KOPT-K1 (cell line): ENCODE measurements around the gene GCG.

Experiments used
- H3K27ac ChIP-seq: fragments of 200-600 bp; sonication (generic); 2 replicates; pipeline ENCODE4 v1.5.1; 2016; ENCODE audit warnings: antibody characterized with exemption, mild to moderate bottlenecking, low read depth, low read length; ENCODE audit not compliant: poor library complexity, severe bottlenecking
- H3K36me3 ChIP-seq: fragments of 200-600 bp; sonication (generic); 2 replicates; pipeline ENCODE4 v1.5.1; 2017; ENCODE audit warnings: antibody characterized with exemption, mild to moderate bottlenecking, low read length, moderate library complexity; ENCODE audit not compliant: insufficient read depth
- H3K9me3 ChIP-seq: fragments of 200-600 bp; sonication (generic); 2 replicates; pipeline ENCODE4 v1.5.1; 2017; ENCODE audit warnings: antibody characterized with exemption, low read length, mild to moderate bottlenecking; ENCODE audit not compliant: insufficient read depth, poor library complexity, severe bottlenecking

Gene GCG

DNA sequence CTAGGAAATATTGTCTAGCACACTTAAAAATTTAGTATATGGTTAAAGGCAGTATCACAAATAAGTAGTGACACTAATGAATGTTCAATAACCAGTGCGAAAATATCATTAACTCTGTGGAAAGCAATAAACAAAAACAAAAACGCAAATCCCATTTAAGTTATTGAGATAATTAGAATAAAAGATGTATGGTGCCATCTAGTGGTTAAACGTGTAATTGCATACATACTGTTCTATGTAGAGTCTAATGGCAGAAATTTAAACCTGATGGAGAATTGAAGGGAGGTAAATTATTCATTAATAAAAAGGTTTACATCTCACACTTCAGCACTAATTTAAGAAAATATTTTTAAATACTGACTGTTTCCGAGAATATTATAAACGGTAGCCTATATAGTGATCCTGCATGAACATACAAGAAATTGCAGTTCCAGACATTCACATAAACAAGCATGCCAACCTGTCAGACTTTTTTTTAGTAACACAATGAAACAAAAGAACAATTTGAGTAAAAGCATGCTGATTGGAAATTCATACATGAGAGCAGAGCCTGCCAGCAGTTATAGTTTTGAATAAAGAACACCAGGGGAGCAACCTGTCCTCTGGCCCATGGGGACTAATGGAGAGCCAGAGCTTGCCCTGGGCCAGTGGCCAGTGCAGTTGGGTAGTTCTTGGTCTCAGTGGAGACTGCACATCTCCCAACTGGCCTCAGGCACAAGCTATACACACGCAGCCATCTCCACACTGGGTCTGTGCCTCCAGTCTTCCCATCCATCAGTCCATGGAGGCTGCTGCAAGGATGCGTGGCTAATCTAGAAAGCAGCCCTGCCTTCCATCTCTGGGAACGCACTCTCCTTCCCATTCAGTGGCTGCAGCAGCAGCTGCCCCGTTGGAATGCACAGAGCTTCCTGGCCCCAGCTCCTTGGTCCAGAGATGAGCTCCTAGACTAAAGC, 28.0 kb downstream of the GCG start:
- peak overlapping the region; percentile 33 for H3K27ac ChIP-seq
- no peaks in the 10 kb centered on the region for H3K36me3 ChIP-seq
- H3K9me3 ChIP-seq = no peaks in the 10 kb centered on the region

GRCh38 chr2:162118166-162119031, 33.6 kb downstream of the GCG start:
- Histone ChIP-seq H3K36me3 (no peaks in the 10 kb centered on the region), H3K27ac (no peak overlapping the region), H3K9me3 (peaks cover 12% of the 10 kb centered on the region)

DNA sequence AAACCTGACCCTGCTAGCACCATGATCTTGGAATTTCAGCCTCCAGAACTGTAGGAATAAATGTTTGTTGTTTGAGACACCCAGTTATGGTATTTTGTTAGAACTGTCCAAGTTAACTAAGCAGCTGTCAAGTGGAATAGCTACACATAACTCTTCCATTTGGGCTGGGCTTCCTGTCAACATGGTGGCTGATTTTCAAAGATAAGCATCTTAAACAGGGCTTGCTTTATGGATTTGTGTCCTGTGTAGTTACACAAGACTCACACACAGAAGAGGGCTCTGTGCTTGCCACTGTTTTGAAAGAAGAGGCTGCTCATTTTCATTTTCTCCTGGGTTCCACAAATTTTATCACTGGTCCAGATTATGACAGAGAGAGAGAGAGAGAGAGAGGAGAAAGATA, 35.7 kb downstream of the GCG start:
- Histone ChIP-seq H3K27ac (no peak overlapping the region), H3K36me3 (no peaks in the 10 kb centered on the region), H3K9me3 (peaks cover 12% of the 10 kb centered on the region)

GRCh38 chr2:162115076-162115475, 37.0 kb downstream of the GCG start:
- H3K9me3 ChIP-seq = peaks cover 12% of the 10 kb centered on the region

GRCh38 chr2:162114271-162114670, 37.8 kb downstream of the GCG start:
- H3K36me3 ChIP-seq = no peaks in the 10 kb centered on the region
- peaks cover 12% of the 10 kb centered on the region for H3K9me3 ChIP-seq
- H3K27ac ChIP-seq = no peak overlapping the region

More at GRCh38 chr2:162115076-162115475, 37.0 kb downstream of the GCG start:
- H3K36me3 ChIP-seq = no peaks in the 10 kb centered on the region
- no peak overlapping the region for H3K27ac ChIP-seq

DNA sequence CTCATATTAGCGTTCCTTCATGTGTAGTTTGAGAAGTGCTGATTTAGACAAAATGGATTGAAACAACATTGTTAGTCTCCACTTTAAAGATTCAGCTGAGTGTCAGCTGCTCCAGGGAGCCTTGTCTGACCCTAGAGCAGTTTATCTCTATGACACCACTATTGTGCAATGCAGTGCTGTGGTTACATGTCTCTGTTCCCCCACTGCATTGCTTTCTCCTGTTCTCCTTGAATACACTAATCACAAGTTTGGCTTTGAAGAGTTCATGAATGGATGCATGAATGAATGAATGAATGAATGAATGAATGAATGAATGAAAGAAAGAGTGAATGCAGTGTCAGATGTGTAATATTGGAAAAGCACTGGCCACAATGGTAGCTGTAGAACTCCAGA, 38.3 kb downstream of the GCG start:
- Histone ChIP-seq H3K27ac (no peak overlapping the region), H3K9me3 (peaks cover 12% of the 10 kb centered on the region), H3K36me3 (no peaks in the 10 kb centered on the region)

DNA sequence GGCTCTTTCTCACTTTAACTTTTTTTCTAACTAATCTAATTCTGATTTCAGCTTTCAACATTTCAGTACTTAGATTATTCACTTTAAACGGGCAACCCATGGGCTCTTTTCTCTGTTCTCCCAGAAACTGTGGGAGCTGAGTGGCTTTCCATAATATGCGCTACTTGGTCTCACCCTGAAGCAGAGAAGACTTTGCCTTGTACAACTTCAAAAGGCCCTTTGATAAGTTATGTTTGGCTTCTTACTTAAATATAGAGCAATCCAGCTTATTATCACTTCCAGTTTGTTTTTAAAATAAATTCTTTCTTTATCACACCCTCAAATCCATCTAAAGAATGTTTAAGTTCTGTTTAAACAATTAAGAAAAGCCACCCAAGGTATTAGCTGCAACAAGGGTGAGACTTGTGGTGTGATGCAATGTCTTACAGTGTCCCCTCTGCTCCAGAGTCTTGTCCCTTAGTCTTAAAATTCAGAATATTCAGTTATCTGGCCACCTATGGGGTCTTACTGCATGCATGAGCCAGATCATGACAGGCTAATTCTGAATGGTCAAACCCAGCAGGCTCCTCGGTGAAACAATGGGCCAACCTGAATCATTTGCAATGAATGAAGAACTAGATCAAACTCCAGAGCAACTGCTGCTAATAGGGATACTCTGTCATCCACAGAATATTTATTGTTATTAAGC, 38.8 kb downstream of the GCG start:
- Histone ChIP-seq H3K36me3 (no peaks in the 10 kb centered on the region), H3K27ac (no peak overlapping the region)

GRCh38 chr2:162111958-162112850, 39.8 kb downstream of the GCG start:
- H3K27ac ChIP-seq = no peak overlapping the region
- H3K9me3 ChIP-seq = peaks cover 12% of the 10 kb centered on the region
- no peaks in the 10 kb centered on the region for H3K36me3 ChIP-seq

More for the DNA sequence above, 38.8 kb downstream of the GCG start:
- H3K9me3 ChIP-seq = peaks cover 12% of the 10 kb centered on the region

DNA sequence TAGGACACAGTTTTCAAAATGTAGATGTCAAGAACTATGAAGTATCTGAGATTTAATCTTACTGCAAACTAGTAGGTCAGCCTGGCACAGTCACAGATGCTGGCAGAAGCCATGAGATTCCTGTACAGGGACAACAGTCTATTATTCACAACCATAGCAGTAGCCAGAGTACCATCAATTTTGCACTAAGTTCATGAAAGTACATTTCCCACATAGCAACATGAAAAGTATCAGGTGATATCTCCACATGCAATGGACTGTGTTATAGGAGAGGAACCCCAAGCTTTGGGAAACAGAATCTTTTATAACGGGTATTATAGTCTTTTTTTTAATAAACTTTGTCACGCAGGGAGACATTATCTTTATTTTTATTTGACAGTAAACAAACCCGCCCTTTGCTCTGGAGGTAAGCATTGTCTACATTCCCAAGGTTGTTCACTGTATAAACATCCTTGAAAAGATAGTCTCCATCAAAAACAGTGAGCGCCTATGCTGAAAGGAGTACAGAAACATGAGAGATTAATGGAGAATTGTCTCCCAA, 44.6 kb downstream of the GCG start:
- H3K9me3 ChIP-seq = no peaks in the 10 kb centered on the region
- H3K27ac ChIP-seq = no peak overlapping the region
- H3K36me3 ChIP-seq = no peaks in the 10 kb centered on the region

GRCh38 chr2:162106746-162107145, 45.3 kb downstream of the GCG start:
- Histone ChIP-seq H3K9me3 (no peaks in the 10 kb centered on the region), H3K27ac (no peak overlapping the region), H3K36me3 (no peaks in the 10 kb centered on the region)

GRCh38 chr2:162106146-162106551, 45.9 kb downstream of the GCG start:
- Histone ChIP-seq H3K27ac (no peak overlapping the region), H3K9me3 (no peaks in the 10 kb centered on the region), H3K36me3 (no peaks in the 10 kb centered on the region)

DNA sequence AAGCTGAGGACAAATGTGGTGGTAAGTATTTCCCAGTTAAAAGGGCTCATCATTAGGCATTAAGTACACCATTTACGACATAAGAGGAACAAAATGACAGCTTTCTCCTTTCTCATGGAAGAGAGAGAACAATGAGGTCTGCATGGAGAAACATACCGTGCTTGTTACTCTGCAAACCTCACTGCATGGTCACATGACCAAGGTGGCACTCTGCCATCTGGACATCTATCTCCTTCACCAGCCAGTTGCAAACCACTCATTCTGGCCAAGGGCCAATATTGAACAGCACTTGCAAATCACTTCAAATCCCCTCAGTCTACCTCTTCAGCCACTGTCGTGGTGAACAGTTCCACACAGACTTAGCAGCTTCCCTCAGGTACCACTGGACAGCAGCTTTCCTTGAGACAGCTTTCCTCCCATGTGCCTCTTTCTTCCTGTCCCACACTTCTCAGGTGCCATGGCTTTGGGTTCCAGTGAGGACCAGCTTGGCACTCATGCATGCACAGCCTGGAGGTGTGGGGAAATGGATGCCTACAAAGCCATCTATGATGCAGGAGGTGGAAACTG, 48.5 kb downstream of the GCG start:
- Histone ChIP-seq H3K36me3 (no peaks in the 10 kb centered on the region), H3K9me3 (no peaks in the 10 kb centered on the region), H3K27ac (no peak overlapping the region)

DNA sequence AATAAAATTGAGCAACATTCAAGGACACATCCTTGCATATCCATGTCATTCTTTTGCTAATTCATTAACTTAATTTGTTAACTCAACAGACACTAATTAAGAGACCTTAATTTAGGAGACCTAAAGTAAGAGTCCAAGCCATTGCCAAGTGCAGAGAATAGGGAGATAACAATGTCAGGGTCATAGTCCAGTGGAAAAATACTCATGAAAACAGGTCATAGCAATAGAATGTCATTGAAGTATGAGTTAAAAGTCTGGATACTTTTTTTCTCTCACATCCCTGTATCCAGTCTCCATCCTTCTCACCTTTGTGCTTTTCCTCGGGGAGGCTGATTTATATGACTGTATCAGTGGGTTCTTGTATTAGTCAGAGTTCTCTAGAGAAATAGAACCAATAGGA, 51.5 kb downstream of the GCG start:
- Histone ChIP-seq H3K27ac (no peak overlapping the region), H3K36me3 (no peaks in the 10 kb centered on the region), H3K9me3 (no peaks in the 10 kb centered on the region)

DNA sequence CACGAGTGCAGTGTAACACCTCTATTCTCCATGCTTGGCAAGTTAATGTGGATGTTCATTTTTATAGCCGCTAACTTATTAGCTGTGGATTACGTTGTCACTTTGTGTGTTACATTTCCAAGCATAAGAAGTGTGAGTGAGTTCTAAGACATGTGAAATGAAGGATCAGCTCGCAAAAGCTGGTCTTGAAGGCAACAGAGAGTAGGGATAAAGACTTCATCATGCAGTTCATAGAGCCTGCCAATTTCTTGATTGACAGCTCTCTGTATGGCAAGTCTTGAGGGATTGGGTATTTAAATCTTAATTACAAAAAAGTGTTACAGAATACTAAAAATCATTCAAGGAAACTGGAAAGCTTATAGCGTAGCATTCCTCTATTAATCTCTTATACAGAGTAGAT, 52.2 kb downstream of the GCG start:
- H3K27ac ChIP-seq = no peak overlapping the region

More for the DNA sequence above, 52.2 kb downstream of the GCG start:
- no peaks in the 10 kb centered on the region for H3K9me3 ChIP-seq
- no peaks in the 10 kb centered on the region for H3K36me3 ChIP-seq
